ENCODE measurements around the gene RBMS2. TPM values are rescaled to one million over a fixed set of nuclear protein-coding genes. Genes with fewer than 3 reads are reported as not detected.

The RBMS2 gene
- total and polyA plus RNA-seq, 9 of the 15 experiments (the other 6 are each of a cell fraction or from before 2014, with no cell fraction given), result 0.08 to 10.5 (median 0.31) TPM

DNA sequence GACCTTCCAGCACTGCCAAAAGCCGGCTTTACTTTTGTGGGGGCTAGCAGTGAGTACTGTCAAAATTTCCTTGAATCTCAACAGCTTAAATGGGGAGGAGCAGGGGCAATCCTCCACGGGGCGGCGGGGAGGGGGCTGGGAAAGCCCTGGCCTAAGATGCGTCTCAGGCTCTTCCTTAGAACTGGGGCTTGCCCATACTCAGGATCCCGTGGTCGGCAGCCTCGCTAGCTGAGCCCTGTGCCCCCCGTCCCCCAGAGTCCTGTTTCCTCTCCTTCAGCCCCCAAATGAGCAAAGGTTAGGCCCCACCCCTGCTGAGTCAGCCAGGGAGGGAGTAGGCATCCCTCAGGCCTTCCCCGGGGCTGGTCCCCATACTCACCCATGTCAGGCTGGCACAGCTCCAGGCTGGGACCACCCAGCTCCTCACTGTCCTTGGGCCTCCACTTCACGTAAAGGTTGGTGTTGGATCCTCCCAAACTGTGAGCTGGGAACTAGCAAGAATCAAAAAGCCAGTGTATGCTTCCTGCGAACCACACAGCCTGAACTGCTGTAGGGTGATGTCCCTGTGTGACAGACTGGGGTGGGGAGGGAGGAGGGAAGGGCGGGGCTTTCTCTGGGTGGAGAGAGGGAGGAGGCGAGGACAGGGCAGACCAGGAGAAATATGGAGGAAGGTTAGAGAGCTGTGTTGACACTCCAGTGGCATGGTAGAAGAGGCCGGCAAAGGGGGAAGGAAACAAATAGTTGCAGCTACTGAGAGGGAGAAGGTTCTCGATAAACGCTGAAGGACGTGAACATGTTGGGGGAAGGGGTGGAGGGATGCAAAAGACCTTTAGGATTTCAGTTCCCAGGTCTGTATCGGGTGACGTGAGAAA, 114.4 kb downstream of the RBMS2 start (continued):
- TF ChIP-seq ADNP (tag; IDR thresholded peaks at IDR 0.05), result no peak
- TF ChIP-seq, protein P1, sequence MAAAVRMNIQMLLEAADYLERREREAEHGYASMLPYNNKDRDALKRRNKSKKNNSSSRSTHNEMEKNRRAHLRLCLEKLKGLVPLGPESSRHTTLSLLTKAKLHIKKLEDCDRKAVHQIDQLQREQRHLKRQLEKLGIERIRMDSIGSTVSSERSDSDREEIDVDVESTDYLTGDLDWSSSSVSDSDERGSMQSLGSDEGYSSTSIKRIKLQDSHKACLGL (CRISPR knock-in tag; IDR thresholded peaks at IDR 0.05; ENCODE audit: borderline replicate concordance, poor library complexity, severe bottlenecking), result no peak
- TF ChIP-seq, protein P2, sequence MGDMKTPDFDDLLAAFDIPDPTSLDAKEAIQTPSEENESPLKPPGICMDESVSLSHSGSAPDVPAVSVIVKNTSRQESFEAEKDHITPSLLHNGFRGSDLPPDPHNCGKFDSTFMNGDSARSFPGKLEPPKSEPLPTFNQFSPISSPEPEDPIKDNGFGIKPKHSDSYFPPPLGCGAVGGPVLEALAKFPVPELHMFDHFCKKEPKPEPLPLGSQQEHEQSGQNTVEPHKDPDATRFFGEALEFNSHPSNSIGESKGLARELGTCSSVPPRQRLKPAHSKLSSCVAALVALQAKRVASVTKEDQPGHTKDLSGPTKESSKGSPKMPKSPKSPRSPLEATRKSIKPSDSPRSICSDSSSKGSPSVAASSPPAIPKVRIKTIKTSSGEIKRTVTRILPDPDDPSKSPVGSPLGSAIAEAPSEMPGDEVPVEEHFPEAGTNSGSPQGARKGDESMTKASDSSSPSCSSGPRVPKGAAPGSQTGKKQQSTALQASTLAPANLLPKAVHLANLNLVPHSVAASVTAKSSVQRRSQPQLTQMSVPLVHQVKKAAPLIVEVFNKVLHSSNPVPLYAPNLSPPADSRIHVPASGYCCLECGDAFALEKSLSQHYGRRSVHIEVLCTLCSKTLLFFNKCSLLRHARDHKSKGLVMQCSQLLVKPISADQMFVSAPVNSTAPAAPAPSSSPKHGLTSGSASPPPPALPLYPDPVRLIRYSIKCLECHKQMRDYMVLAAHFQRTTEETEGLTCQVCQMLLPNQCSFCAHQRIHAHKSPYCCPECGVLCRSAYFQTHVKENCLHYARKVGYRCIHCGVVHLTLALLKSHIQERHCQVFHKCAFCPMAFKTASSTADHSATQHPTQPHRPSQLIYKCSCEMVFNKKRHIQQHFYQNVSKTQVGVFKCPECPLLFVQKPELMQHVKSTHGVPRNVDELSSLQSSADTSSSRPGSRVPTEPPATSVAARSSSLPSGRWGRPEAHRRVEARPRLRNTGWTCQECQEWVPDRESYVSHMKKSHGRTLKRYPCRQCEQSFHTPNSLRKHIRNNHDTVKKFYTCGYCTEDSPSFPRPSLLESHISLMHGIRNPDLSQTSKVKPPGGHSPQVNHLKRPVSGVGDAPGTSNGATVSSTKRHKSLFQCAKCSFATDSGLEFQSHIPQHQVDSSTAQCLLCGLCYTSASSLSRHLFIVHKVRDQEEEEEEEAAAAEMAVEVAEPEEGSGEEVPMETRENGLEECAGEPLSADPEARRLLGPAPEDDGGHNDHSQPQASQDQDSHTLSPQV (IDR thresholded peaks at IDR 0.05), result no peak
- TF ChIP-seq TAF7 (tag; IDR thresholded peaks at IDR 0.05), result no peak; the same call in 1 of the 2 replicates
- no peak for TF ChIP-seq ZNF324 (CRISPR knock-in tag; IDR thresholded peaks at IDR 0.05)
- no peak for TF ChIP-seq CEBPB (tag; IDR thresholded peaks at IDR 0.05)
- no peak for TF ChIP-seq RFX7 (CRISPR knock-in tag; IDR thresholded peaks at IDR 0.05)
- 0 out of 2 replicates have a peak, but pooled peaks have one; percentile 35 for TF ChIP-seq ZFP1 (CRISPR knock-in tag; IDR thresholded peaks at IDR 0.05)
- no peak for TF ChIP-seq FIP1L1 (IDR thresholded peaks at IDR 0.05; ENCODE audit: low read depth, low read length, poor library complexity, severe bottlenecking)
- no peak; a peak in 1 of 4 replicates for TF ChIP-seq KDM1A (IDR thresholded peaks at IDR 0.05)
- TF ChIP-seq EGR1 (conservative IDR thresholded peaks at IDR 0.05), result no peak
- TF ChIP-seq, protein P3, sequence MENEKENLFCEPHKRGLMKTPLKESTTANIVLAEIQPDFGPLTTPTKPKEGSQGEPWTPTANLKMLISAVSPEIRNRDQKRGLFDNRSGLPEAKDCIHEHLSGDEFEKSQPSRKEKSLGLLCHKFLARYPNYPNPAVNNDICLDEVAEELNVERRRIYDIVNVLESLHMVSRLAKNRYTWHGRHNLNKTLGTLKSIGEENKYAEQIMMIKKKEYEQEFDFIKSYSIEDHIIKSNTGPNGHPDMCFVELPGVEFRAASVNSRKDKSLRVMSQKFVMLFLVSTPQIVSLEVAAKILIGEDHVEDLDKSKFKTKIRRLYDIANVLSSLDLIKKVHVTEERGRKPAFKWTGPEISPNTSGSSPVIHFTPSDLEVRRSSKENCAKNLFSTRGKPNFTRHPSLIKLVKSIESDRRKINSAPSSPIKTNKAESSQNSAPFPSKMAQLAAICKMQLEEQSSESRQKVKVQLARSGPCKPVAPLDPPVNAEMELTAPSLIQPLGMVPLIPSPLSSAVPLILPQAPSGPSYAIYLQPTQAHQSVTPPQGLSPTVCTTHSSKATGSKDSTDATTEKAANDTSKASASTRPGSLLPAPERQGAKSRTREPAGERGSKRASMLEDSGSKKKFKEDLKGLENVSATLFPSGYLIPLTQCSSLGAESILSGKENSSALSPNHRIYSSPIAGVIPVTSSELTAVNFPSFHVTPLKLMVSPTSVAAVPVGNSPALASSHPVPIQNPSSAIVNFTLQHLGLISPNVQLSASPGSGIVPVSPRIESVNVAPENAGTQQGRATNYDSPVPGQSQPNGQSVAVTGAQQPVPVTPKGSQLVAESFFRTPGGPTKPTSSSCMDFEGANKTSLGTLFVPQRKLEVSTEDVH (IDR thresholded peaks at IDR 0.05; ENCODE audit: low read depth, partially characterized antibody), result no peak
- peak; percentile 36 for TF ChIP-seq TBP (optimal IDR thresholded peaks at IDR 0.05; ENCODE audit: low read depth, low read length)
- no peak for TF ChIP-seq TSC22D4 (tag; IDR thresholded peaks at IDR 0.05)
- TF ChIP-seq RHOXF2B (CRISPR knock-in tag; conservative IDR thresholded peaks at IDR 0.05), result no peak
- TF ChIP-seq TAF1 (IDR thresholded peaks at IDR 0.05; ENCODE audit: control insufficient read depth, extremely low read depth, insufficient read depth, low read length, severe bottlenecking), result peak; percentile 9
- no peak for TF ChIP-seq ZNF764 (CRISPR knock-in tag; IDR thresholded peaks at IDR 0.05; ENCODE audit: low read depth)
- no peak for TF ChIP-seq SMAD3 (CRISPR knock-in tag; conservative IDR thresholded peaks at IDR 0.05)
- TF ChIP-seq MAZ (CRISPR knock-in tag; conservative IDR thresholded peaks at IDR 0.05 in 1 of 2, IDR thresholded peaks at IDR 0.05 in 1 of 2), result peak; percentile 50 to 67; a peak in 3 of 4 replicates
- no peak for TF ChIP-seq ZNF589 (CRISPR knock-in tag; IDR thresholded peaks at IDR 0.05; ENCODE audit: low read depth)
- TF ChIP-seq ETV1 (tag; conservative IDR thresholded peaks at IDR 0.05; ENCODE audit: low read depth), result no peak

Data from K562 (cell line).